ENCODE data around the gene TEX10.

DNA sequence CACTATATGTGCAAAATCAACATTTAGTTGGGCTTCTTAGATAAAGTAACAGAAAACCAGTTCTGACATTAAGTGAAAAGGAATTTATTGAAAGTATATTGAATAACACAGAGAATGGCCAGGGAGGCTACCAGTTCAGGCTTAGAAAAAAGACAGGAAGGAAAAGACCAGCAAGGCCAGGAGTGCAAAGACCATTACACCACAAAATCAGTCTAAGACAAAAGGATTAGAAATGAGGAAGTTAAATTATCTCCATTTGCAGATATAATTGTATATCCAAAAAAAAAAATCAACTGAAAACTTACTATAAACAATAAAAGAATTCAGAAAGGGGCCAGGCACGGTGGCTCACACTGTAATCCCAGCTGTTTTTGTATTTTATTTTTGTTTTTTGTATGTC lies 4.8 kb upstream of the TEX10 start:
- TF ChIP-seq SETDB1 (IDR thresholded peaks at IDR 0.05; ENCODE audit: insufficient read length, low read length) (no peak), ZNF248 (tag by site-specific recombination; IDR thresholded peaks at IDR 0.05) (no peak), IKZF3 (tag by site-specific recombination; IDR thresholded peaks at IDR 0.05) (no peak), AEBP2 (tag by site-specific recombination; IDR thresholded peaks at IDR 0.05; ENCODE audit: borderline replicate concordance) (no peak), YY1 (tag by site-specific recombination; IDR thresholded peaks at IDR 0.05) (no peak), ATF2 (tag by site-specific recombination; IDR thresholded peaks at IDR 0.05; ENCODE audit: low read depth) (no peak), ZSCAN4 (tag by site-specific recombination; IDR thresholded peaks at IDR 0.05) (no peak), ZNF626 (tag by site-specific recombination; IDR thresholded peaks at IDR 0.05) (no peak)
- TF ChIP-seq, protein P1, sequence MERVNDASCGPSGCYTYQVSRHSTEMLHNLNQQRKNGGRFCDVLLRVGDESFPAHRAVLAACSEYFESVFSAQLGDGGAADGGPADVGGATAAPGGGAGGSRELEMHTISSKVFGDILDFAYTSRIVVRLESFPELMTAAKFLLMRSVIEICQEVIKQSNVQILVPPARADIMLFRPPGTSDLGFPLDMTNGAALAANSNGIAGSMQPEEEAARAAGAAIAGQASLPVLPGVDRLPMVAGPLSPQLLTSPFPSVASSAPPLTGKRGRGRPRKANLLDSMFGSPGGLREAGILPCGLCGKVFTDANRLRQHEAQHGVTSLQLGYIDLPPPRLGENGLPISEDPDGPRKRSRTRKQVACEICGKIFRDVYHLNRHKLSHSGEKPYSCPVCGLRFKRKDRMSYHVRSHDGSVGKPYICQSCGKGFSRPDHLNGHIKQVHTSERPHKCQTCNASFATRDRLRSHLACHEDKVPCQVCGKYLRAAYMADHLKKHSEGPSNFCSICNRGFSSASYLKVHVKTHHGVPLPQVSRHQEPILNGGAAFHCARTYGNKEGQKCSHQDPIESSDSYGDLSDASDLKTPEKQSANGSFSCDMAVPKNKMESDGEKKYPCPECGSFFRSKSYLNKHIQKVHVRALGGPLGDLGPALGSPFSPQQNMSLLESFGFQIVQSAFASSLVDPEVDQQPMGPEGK (tag by site-specific recombination; IDR thresholded peaks at IDR 0.05): no peak
- TF ChIP-seq, protein P2, sequence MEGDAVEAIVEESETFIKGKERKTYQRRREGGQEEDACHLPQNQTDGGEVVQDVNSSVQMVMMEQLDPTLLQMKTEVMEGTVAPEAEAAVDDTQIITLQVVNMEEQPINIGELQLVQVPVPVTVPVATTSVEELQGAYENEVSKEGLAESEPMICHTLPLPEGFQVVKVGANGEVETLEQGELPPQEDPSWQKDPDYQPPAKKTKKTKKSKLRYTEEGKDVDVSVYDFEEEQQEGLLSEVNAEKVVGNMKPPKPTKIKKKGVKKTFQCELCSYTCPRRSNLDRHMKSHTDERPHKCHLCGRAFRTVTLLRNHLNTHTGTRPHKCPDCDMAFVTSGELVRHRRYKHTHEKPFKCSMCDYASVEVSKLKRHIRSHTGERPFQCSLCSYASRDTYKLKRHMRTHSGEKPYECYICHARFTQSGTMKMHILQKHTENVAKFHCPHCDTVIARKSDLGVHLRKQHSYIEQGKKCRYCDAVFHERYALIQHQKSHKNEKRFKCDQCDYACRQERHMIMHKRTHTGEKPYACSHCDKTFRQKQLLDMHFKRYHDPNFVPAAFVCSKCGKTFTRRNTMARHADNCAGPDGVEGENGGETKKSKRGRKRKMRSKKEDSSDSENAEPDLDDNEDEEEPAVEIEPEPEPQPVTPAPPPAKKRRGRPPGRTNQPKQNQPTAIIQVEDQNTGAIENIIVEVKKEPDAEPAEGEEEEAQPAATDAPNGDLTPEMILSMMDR (tag by site-specific recombination; IDR thresholded peaks at IDR 0.05): no peak
- TF ChIP-seq, protein P3, sequence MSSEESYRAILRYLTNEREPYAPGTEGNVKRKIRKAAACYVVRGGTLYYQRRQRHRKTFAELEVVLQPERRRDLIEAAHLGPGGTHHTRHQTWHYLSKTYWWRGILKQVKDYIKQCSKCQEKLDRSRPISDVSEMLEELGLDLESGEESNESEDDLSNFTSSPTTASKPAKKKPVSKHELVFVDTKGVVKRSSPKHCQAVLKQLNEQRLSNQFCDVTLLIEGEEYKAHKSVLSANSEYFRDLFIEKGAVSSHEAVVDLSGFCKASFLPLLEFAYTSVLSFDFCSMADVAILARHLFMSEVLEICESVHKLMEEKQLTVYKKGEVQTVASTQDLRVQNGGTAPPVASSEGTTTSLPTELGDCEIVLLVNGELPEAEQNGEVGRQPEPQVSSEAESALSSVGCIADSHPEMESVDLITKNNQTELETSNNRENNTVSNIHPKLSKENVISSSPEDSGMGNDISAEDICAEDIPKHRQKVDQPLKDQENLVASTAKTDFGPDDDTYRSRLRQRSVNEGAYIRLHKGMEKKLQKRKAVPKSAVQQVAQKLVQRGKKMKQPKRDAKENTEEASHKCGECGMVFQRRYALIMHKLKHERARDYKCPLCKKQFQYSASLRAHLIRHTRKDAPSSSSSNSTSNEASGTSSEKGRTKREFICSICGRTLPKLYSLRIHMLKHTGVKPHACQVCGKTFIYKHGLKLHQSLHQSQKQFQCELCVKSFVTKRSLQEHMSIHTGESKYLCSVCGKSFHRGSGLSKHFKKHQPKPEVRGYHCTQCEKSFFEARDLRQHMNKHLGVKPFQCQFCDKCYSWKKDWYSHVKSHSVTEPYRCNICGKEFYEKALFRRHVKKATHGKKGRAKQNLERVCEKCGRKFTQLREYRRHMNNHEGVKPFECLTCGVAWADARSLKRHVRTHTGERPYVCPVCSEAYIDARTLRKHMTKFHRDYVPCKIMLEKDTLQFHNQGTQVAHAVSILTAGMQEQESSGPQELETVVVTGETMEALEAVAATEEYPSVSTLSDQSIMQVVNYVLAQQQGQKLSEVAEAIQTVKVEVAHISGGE (tag by site-specific recombination; conservative IDR thresholded peaks at IDR 0.05; ENCODE audit: low read depth): no peak
- TF ChIP-seq, protein P4, sequence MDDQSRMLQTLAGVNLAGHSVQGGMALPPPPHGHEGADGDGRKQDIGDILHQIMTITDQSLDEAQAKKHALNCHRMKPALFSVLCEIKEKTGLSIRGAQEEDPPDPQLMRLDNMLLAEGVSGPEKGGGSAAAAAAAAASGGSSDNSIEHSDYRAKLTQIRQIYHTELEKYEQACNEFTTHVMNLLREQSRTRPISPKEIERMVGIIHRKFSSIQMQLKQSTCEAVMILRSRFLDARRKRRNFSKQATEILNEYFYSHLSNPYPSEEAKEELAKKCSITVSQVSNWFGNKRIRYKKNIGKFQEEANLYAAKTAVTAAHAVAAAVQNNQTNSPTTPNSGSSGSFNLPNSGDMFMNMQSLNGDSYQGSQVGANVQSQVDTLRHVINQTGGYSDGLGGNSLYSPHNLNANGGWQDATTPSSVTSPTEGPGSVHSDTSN (CRISPR knock-in tag; IDR thresholded peaks at IDR 0.05): no peak
